ENCODE measurements around the gene TNPO3. TPM values are rescaled to one million over a fixed set of nuclear protein-coding genes. Genes with fewer than 3 reads are reported as not detected.

Gene TNPO3
- total RNA-seq, 2 experiments from 2014 or later: 55.1 to 71.7 TPM

DNA sequence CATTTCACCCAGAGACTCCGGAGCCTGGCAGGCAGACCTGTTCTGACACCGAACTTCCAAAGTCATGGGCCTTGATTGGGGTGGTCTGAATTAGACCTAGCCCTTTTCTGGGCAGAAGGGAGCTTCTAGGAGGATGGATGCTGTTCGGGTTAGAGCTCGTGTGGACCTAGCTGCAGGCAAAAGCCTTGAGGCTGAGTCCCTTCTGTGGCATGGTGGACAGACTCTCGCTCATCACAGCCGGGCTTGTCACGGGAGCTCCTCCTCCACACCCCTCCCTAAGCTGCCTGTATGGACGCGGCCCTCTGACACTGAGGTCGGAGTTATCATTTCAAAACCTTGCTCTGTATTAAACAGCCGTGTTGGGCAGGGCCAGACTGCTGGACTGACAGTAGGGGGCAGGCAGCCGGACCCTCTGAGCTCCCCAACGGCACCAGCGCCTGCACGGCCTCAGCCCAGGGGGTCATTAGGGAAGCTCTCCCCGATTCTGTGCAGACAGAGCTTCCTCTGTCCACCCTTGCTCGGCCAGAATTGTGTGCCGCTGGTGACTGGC, 115.0 kb downstream of the TNPO3 start:
- TF ChIP-seq EZH2phosphoT487 (IDR thresholded peaks at IDR 0.05; ENCODE audit: borderline replicate concordance, low read depth, low read length): no peak
- TF ChIP-seq, protein P1, sequence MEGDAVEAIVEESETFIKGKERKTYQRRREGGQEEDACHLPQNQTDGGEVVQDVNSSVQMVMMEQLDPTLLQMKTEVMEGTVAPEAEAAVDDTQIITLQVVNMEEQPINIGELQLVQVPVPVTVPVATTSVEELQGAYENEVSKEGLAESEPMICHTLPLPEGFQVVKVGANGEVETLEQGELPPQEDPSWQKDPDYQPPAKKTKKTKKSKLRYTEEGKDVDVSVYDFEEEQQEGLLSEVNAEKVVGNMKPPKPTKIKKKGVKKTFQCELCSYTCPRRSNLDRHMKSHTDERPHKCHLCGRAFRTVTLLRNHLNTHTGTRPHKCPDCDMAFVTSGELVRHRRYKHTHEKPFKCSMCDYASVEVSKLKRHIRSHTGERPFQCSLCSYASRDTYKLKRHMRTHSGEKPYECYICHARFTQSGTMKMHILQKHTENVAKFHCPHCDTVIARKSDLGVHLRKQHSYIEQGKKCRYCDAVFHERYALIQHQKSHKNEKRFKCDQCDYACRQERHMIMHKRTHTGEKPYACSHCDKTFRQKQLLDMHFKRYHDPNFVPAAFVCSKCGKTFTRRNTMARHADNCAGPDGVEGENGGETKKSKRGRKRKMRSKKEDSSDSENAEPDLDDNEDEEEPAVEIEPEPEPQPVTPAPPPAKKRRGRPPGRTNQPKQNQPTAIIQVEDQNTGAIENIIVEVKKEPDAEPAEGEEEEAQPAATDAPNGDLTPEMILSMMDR (conservative IDR thresholded peaks at IDR 0.05; ENCODE audit: low read length): peak; percentile 58
- Histone ChIP-seq H3K4me1 (ENCODE audit: insufficient read depth, low read length, poor library complexity, severe bottlenecking) (peaks cover 41% of the 10 kb centered on the region), H2AFZ (ENCODE audit: low read length) (peak overlapping the region; percentile 80; the same call in 1 of the 2 replicates), H3K4me3 (ENCODE audit: low read depth, low read length, poor library complexity, severe bottlenecking) (peak overlapping the region; percentile 60), H3K4me2 (ENCODE audit: low read length) (peak overlapping the region; percentile 85), H3K36me3 (ENCODE audit: insufficient read depth, low read length) (no peaks in the 10 kb centered on the region), H3K27ac (ENCODE audit: low read depth, low read length, poor library complexity, severe bottlenecking) (peak overlapping the region; percentile 75), H3K79me2 (ENCODE audit: insufficient read depth, low read depth, low read length) (no peaks in the 10 kb centered on the region), H3K9me3 (ENCODE audit: low read length) (no peaks in the 10 kb centered on the region), H3K9me2 (ENCODE audit: insufficient read depth, low read length) (no peaks in the 10 kb centered on the region), H4K20me1 (ENCODE audit: insufficient read depth, low read length) (no peaks in the 10 kb centered on the region)
- intact Hi-C loops (cut with micrococcal nuclease; ENCODE audit: unreplicated experiment): loop anchor here (1.0 kb wide), 2 partner anchors 15 to 69 kb away; no protein-coding TSS in a partner anchor
- CTCF ChIA-PET (ENCODE audit: unreplicated experiment): interaction anchor here (0.6 to 2.9 kb wide), 7 partner anchors 9 to 522 kb away, joined by 3 to 11 read pairs (median 4); partner anchors contain the start of gene ATP6V1F
- DNase-seq (ENCODE audit: low spot score): peak; percentile 20
- POLR2A ChIA-PET: interaction anchor here (0.5 to 4.0 kb wide), 12 partner anchors 11 to 189 kb away, joined by 3 to 29 read pairs (median 4); partner anchors contain the start of genes KCP and TNPO3
- BruUV-seq (replicated peaks): no TSS peak

DNA sequence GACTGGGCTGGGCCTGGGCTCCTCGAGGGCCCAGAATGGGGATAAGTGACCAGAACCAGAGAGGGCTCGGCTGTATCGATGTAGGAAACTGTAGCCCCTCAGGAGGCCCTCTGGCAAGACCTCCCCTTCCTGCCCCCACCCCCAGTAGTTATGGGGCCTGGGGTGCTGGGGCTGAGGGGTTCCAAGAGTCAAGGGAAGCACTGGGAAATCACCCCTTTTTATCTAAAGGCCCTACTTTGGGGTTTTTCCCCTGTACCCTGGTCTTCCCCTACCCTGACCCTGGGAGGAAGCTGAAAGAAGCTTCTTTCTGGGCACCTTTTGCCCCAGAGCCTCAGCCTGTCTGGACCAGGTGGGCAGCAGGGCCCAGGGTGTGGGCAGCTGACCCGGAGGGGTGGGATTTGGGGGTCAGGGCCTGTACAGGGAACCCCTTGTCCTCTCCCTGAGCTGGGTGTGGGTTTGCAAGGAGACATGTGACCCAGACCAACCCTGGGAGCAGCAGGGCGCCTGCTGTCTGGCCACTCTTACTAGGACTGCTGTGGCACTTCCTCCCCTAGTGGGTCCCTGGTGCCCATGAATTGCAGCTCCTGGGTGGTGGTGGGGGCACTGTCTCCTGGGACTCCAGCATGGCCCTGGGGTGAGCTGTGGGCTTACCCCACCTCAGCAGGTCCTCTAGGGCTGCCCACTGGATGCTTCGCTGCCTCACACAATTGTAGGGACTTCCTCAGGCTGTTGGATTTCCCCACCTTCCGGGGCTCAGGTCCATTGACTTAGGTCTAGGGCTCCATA, 115.6 kb downstream of the TNPO3 start:
- no TSS peak for BruUV-seq (replicated peaks)
- Histone ChIP-seq H2AFZ (ENCODE audit: low read length) (peak overlapping the region; percentile 80; the same call in 1 of the 2 replicates), H3K27ac (ENCODE audit: low read depth, low read length, poor library complexity, severe bottlenecking) (no peak overlapping the region), H3K9me2 (ENCODE audit: insufficient read depth, low read length) (no peaks in the 10 kb centered on the region), H3K79me2 (ENCODE audit: insufficient read depth, low read depth, low read length) (no peaks in the 10 kb centered on the region), H3K9me3 (ENCODE audit: low read length) (no peaks in the 10 kb centered on the region), H3K4me2 (ENCODE audit: low read length) (peak overlapping the region; percentile 85), H3K4me3 (ENCODE audit: low read depth, low read length, poor library complexity, severe bottlenecking) (no peak overlapping the region), H3K36me3 (ENCODE audit: insufficient read depth, low read length) (no peaks in the 10 kb centered on the region), H4K20me1 (ENCODE audit: insufficient read depth, low read length) (no peaks in the 10 kb centered on the region), H3K4me1 (ENCODE audit: insufficient read depth, low read length, poor library complexity, severe bottlenecking) (peaks cover 48% of the 10 kb centered on the region)
- intact Hi-C loops (cut with micrococcal nuclease; ENCODE audit: unreplicated experiment): no loop called here
- no peak for TF ChIP-seq EZH2phosphoT487 (IDR thresholded peaks at IDR 0.05; ENCODE audit: borderline replicate concordance, low read depth, low read length)
- TF ChIP-seq, protein P1 (conservative IDR thresholded peaks at IDR 0.05; ENCODE audit: low read length): no peak
- no peak for DNase-seq (ENCODE audit: low spot score)
- CTCF ChIA-PET (ENCODE audit: unreplicated experiment): interaction anchor here (0.6 to 2.9 kb wide), 5 partner anchors 9 to 112 kb away, joined by 3 to 11 read pairs (median 4); partner anchors contain the start of gene ATP6V1F
- POLR2A ChIA-PET: interaction anchor here (0.5 to 4.0 kb wide), 9 partner anchors 12 to 189 kb away, joined by 3 to 29 read pairs (median 8); partner anchors contain the start of genes KCP and TNPO3
